ENCODE measurements around the gene PCBP3. TPM values are rescaled to one million over a fixed set of nuclear protein-coding genes. Genes with fewer than 3 reads are reported as not detected.

The PCBP3 gene
- total RNA-seq, 1 experiment from 2014 or later, result 15.2 TPM

- DNase-seq (ENCODE audit: low read depth in 1 of 2, low spot score in 2 of 2), result no peak
- H3K9me3 ChIP-seq (replicated peaks), result no peaks in the 10 kb centered on the region; the same call in 1 of the 2 replicates
- H3K27me3 ChIP-seq (replicated peaks), result no peaks in the 10 kb centered on the region
- no peaks in the 10 kb centered on the region for H3K4me1 ChIP-seq (replicated peaks)
- H3K27ac ChIP-seq, result no peak overlapping the region
- H3K4me3 ChIP-seq, result no peak overlapping the region
- H3K36me3 ChIP-seq, result no peaks in the 10 kb centered on the region
Measured at GRCh38 chr21:45778686-45779085, 135.2 kb downstream of the PCBP3 start.

GRCh38 chr21:45779226-45779625 lies 135.7 kb downstream of the PCBP3 start:
- Histone ChIP-seq H3K27ac (no peak overlapping the region), H3K36me3 (no peaks in the 10 kb centered on the region), H3K27me3 (replicated peaks) (no peaks in the 10 kb centered on the region), H3K4me3 (no peak overlapping the region), H3K4me1 (replicated peaks) (no peaks in the 10 kb centered on the region), H3K9me3 (replicated peaks) (no peaks in the 10 kb centered on the region; the same call in 1 of the 2 replicates)
- DNase-seq (ENCODE audit: low read depth in 1 of 2, low spot score in 2 of 2), result no peak

DNA sequence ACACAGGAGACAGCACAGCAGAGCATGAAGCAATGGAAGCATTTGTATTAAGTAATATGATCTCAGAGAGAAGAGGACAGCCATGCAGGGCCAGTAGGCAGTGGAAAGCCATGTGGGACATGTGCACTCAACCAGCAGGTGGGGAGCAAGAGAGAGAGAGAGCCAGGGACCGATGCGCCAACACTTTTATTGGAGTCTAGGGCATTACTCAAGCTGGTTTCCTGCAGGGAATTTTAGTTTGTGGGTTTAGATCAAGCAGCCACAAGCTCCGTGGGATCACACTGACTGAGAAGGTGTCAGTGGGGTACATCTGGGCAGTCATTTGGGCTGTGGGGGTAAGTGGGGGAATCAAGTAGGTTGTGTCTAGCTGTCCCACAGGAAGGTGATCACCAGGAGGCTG lies 137.1 kb downstream of the PCBP3 start:
- DNase-seq (ENCODE audit: low read depth in 1 of 2, low spot score in 2 of 2), result no peak
- Histone ChIP-seq H3K36me3 (no peaks in the 10 kb centered on the region), H3K27me3 (replicated peaks) (no peaks in the 10 kb centered on the region), H3K9me3 (replicated peaks) (no peaks in the 10 kb centered on the region; the same call in 1 of the 2 replicates), H3K27ac (no peak overlapping the region), H3K4me1 (replicated peaks) (no peaks in the 10 kb centered on the region), H3K4me3 (no peak overlapping the region)

DNA sequence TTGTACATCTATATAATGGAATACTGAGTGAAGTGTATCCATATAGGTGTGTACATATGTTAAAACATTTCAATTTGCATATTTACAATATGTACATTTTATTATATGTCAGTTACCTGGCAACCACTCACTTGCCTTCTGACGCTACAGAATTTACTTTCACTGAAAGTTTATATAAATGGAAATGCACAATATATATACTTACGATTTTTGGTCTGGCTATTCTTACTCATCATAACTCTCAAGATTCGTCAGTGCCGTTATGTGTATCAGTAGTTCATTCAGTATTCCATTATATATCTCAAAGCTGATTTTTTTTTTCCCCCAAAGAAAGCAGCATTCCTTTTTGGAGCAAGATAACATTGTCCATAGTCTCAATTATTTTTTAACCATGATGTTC lies 138.2 kb downstream of the PCBP3 start:
- Histone ChIP-seq H3K4me1 (replicated peaks) (no peaks in the 10 kb centered on the region), H3K27ac (no peak overlapping the region), H3K27me3 (replicated peaks) (no peaks in the 10 kb centered on the region), H3K4me3 (no peak overlapping the region), H3K36me3 (no peaks in the 10 kb centered on the region), H3K9me3 (replicated peaks) (no peaks in the 10 kb centered on the region; the same call in 1 of the 2 replicates)
- DNase-seq (ENCODE audit: low read depth in 1 of 2, low spot score in 2 of 2), result no peak

DNA sequence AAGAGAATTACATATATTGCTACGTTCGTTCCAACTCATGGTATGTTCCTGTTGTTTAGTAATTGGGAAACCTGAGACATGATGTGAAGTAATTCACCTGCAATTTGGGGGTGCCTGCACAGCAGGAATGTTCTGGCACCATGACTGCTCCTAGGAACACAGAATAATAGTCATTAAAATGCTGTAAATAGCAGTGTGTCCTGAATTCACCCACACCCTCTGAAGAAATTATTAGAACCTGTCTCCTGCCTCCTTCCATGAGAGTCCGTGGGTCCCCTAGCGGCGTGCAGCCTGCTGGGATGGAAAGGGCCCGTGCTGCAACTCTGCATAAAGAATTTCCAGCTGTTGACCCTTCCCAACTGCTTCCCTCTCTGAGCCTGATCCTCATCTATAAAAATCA lies 143.1 kb downstream of the PCBP3 start:
- Histone ChIP-seq H3K4me3 (no peak overlapping the region), H3K36me3 (no peaks in the 10 kb centered on the region), H3K27ac (no peak overlapping the region), H3K9me3 (replicated peaks) (no peaks in the 10 kb centered on the region), H3K27me3 (replicated peaks) (no peaks in the 10 kb centered on the region), H3K4me1 (replicated peaks) (no peaks in the 10 kb centered on the region)
- no peak for DNase-seq (ENCODE audit: low read depth in 1 of 2, low spot score in 2 of 2)

- no peaks in the 10 kb centered on the region for H3K4me1 ChIP-seq (replicated peaks)
- no peaks in the 10 kb centered on the region for H3K27me3 ChIP-seq (replicated peaks)
- DNase-seq (ENCODE audit: low read depth in 1 of 2, low spot score in 2 of 2), result no peak
- no peaks in the 10 kb centered on the region for H3K9me3 ChIP-seq (replicated peaks)
- no peak overlapping the region for H3K4me3 ChIP-seq
- H3K27ac ChIP-seq, result no peak overlapping the region
- H3K36me3 ChIP-seq, result no peaks in the 10 kb centered on the region
Measured at GRCh38 chr21:45787371-45787770, 143.8 kb downstream of the PCBP3 start.

- Histone ChIP-seq H3K27ac (no peak overlapping the region), H3K4me3 (no peak overlapping the region), H3K9me3 (replicated peaks) (no peaks in the 10 kb centered on the region), H3K4me1 (replicated peaks) (no peaks in the 10 kb centered on the region), H3K36me3 (no peaks in the 10 kb centered on the region), H3K27me3 (replicated peaks) (no peaks in the 10 kb centered on the region)
- no peak for DNase-seq (ENCODE audit: low read depth in 1 of 2, low spot score in 2 of 2)
Measured at GRCh38 chr21:45788198-45788597, 144.7 kb downstream of the PCBP3 start.

- Histone ChIP-seq H3K27me3 (replicated peaks) (no peaks in the 10 kb centered on the region), H3K27ac (no peak overlapping the region), H3K4me1 (replicated peaks) (no peaks in the 10 kb centered on the region), H3K4me3 (no peak overlapping the region), H3K36me3 (no peaks in the 10 kb centered on the region), H3K9me3 (replicated peaks) (no peaks in the 10 kb centered on the region)
- DNase-seq (ENCODE audit: low read depth in 1 of 2, low spot score in 2 of 2), result no peak
Measured at GRCh38 chr21:45788637-45789506, 145.3 kb downstream of the PCBP3 start.

DNA sequence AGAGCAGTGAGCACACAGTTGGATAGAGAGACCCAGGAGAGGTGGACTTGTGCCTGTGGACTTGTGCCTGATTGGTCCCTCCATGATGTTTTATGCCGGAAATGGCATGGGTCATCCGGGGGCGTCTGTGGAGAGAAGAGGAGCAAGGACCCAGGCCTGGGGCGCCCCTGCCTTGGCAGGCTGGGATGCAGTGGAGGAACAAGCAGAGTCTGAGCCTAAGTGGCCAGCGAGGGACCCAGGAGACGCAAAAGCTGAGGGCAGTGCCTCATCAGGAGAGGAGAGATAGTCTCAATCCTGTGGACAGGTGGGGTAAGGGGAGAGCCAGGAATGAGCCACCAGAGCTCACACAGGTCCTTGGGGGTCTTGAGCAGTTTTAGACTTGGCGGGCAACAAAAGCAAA lies 146.9 kb downstream of the PCBP3 start:
- Histone ChIP-seq H3K36me3 (no peaks in the 10 kb centered on the region), H3K9me3 (replicated peaks) (no peaks in the 10 kb centered on the region), H3K27ac (no peak overlapping the region), H3K4me1 (replicated peaks) (no peaks in the 10 kb centered on the region), H3K27me3 (replicated peaks) (no peaks in the 10 kb centered on the region), H3K4me3 (no peak overlapping the region)
- no peak for DNase-seq (ENCODE audit: low read depth in 1 of 2, low spot score in 2 of 2)

DNA sequence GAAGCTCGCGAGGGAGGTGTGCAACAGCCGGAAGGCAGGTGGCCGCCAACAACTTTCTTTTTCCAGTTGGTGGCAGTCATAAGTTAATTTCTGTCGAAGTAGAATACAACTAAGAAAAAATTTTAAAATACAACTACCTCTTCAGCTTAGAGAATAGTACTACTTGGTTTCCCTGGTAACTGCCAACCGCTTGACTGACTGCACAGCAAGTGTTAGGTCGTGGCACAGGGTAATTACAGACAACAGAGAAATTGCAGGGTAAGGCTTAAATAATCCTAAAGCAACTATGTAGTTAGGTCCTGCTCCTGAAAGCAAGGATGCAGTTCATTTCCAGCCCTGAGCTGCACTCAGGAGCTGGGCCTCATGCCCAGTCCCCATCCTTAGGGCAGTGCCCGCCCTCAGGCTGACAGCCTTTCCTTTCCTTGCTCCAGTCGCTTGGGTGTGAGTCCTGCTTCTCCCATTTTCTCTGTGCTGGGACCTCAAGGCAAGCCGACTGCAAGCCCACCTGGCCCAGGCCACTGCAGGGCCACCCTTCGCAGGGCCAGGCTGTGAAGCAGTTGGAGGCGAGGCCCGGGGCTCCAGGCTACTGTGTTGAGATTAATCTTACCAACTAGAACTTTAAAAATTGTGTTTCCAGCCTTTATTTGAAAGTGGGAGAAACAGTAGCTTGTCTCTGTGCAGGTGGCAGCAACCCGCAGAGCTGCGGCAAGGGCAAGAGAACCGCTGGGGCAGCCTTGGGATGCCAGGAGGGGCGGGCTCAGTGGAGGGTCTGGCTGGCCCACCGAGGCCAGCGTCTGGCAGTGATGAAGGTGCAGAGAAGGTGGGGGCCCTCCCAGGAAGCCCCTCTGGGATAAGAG lies 148.3 kb downstream of the PCBP3 start:
- H3K27ac ChIP-seq, result no peak overlapping the region
- H3K27me3 ChIP-seq (replicated peaks), result no peaks in the 10 kb centered on the region
- H3K36me3 ChIP-seq, result no peaks in the 10 kb centered on the region
- H3K4me1 ChIP-seq (replicated peaks), result no peaks in the 10 kb centered on the region
- no peak for DNase-seq (ENCODE audit: low read depth in 1 of 2, low spot score in 2 of 2)
- H3K9me3 ChIP-seq (replicated peaks), result no peaks in the 10 kb centered on the region
- no peak overlapping the region for H3K4me3 ChIP-seq

DNA sequence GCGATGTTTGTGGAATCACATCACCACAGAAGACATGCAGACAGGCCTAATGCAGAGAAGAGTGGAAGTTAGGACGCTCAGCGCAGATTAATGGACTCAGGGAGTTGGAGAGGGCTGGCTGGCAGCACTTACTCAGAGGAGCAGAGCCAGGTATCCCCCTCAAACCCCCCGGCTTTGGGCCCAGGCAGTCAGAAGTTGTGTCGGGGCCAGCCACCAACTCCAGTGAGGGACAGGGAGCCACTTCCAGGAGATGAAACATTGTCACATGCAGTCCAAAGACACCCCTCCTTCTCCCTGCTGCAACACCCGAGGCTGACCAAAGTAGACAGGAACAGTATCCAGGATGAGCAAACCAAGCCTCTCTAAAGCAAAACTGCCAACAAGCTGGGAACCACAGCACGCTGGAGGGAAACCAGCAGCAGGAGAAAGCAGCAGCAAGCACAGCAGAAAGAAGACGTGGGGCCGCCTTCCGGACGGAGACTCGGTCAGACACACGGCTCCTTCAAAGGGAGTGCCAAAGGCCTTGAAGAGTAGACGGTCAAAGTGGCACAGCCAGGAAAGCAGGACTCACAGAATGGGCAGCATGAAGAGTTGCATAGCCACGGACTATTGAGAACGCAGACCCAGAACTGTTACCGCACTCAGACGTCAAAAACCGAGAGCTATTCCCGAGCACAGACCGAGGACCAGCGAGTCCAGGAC lies 149.3 kb downstream of the PCBP3 start:
- Histone ChIP-seq H3K27ac (no peak overlapping the region), H3K9me3 (replicated peaks) (no peaks in the 10 kb centered on the region), H3K4me3 (no peak overlapping the region), H3K4me1 (replicated peaks) (no peaks in the 10 kb centered on the region), H3K36me3 (no peaks in the 10 kb centered on the region), H3K27me3 (replicated peaks) (no peaks in the 10 kb centered on the region)
- DNase-seq (ENCODE audit: low read depth in 1 of 2, low spot score in 2 of 2), result no peak

DNA sequence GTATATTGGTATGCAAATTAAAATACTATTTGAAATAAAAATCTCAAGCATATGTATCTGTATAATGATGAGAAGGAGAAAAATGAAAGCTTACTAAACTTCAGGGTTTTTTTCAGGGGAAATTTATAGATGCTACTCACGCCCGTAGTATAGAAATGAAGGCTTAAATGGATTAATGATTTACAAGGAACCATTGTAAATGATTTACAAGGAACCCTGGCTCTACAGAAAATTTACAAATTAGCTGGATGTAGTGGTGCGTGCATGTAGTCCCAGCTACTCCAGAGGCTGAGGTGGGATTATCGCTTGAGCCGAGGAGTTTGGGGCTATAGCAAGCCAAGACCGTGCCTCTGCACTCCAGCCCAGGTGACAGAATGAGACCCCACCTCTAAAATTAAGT lies 150.5 kb downstream of the PCBP3 start:
- no peaks in the 10 kb centered on the region for H3K36me3 ChIP-seq

DNA sequence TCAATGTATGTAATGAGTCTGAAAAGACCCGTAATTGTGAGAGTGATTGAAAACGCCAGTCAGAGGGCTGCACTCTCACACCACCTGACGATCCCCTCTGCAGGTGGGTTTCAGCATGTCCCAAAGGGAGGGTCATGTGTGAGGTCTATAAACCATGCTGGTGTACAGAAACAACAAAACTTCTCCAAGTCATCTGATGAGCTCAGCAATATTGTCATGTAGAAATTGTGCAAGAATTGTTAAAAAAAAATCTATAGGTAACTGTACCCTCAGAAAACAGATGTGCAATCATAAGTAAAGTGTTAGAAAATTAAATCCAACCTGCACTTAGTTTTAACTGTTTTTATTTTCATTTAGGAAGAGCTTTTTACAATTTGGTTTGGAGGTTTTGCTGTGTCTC lies 152.5 kb downstream of the PCBP3 start:
- H3K4me3 ChIP-seq, result no peak overlapping the region
- no peaks in the 10 kb centered on the region for H3K4me1 ChIP-seq (replicated peaks)
- DNase-seq (ENCODE audit: low read depth in 1 of 2, low spot score in 2 of 2), result no peak
- H3K27me3 ChIP-seq (replicated peaks), result no peaks in the 10 kb centered on the region
- H3K36me3 ChIP-seq, result no peaks in the 10 kb centered on the region
- no peak overlapping the region for H3K27ac ChIP-seq
- no peaks in the 10 kb centered on the region for H3K9me3 ChIP-seq (replicated peaks)

More for the DNA sequence above, 150.5 kb downstream of the PCBP3 start:
- Histone ChIP-seq H3K9me3 (replicated peaks) (no peaks in the 10 kb centered on the region), H3K27me3 (replicated peaks) (no peaks in the 10 kb centered on the region), H3K27ac (no peak overlapping the region), H3K4me3 (no peak overlapping the region), H3K4me1 (replicated peaks) (no peaks in the 10 kb centered on the region)
- no peak for DNase-seq (ENCODE audit: low read depth in 1 of 2, low spot score in 2 of 2)

Measured in SJSA1 (cell line).